ENCODE data around the gene HOOK1. TPM values are rescaled to one million over a fixed set of nuclear protein-coding genes. Genes with fewer than 3 reads are reported as not detected.

The HOOK1 gene
- under 0.01 TPM in 2 replicates for total RNA-seq

GRCh38 chr1:59814901-59815825 is at the start of gene HOOK1:
TSS of gene HOOK1 (plus strand) at chr1:59814949. CDS start at chr1:59815118, 169 bp downstream.

Other genes with a start within 250 kb of the HOOK1 start
- 0.11 and 0.34 TPM in 2 replicates for gene CYP2J2, start 111.8 kb downstream of the HOOK1 start, total RNA-seq